ENCODE results near the gene ZNF500. TPM values are rescaled to one million over a fixed set of nuclear protein-coding genes. Genes with fewer than 3 reads are reported as not detected.

ZNF500 gene
- total RNA-seq, 1 experiment from 2014 or later: 11.8 TPM

DNA sequence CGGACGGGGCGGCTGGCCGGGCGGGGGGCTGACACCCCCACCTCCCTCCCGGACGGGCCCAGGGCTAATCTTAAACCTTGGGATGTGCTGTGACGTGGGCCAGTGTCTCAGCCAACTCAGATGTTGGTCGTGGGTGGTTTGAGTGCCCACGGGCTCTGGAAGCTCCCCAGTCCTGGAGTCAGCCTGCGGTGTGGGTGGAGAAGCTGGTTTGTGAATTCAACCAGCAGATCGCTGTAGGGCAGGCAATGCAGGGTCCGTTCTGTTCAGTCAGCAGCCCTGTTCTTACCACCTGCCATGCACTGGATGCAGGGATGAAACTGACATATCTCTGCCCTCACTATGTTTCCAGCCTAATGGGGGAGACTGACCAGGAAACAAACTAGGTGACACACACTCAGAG, 8.0 kb upstream of the ZNF500 start:
- DNase-seq (ENCODE audit: low read depth): no peak

GRCh38 chr16:4772351-4772750, 5.4 kb upstream of the ZNF500 start:
- no peak for DNase-seq (ENCODE audit: low read depth)

- DNase-seq (ENCODE audit: low read depth): no peak
Measured at GRCh38 chr16:4771646-4772045, 4.7 kb upstream of the ZNF500 start.

DNA sequence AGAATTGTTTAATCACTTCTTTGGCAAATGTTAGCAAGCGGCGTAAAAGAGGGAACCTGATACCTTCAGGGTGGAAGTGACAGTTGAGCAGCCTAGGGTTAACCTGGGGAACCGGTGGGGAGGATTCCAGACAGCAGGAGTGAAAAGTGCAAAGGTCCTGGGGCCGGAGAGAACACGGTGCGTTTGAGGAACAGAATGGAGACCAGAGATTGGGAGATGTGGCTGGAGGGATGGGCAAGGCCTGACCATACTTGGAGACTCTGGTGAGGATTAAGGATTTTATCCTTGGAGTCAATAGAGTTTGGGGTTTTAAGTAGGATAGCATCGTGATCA, 2.3 kb upstream of the ZNF500 start:
- DNase-seq (ENCODE audit: low read depth): no peak

DNA sequence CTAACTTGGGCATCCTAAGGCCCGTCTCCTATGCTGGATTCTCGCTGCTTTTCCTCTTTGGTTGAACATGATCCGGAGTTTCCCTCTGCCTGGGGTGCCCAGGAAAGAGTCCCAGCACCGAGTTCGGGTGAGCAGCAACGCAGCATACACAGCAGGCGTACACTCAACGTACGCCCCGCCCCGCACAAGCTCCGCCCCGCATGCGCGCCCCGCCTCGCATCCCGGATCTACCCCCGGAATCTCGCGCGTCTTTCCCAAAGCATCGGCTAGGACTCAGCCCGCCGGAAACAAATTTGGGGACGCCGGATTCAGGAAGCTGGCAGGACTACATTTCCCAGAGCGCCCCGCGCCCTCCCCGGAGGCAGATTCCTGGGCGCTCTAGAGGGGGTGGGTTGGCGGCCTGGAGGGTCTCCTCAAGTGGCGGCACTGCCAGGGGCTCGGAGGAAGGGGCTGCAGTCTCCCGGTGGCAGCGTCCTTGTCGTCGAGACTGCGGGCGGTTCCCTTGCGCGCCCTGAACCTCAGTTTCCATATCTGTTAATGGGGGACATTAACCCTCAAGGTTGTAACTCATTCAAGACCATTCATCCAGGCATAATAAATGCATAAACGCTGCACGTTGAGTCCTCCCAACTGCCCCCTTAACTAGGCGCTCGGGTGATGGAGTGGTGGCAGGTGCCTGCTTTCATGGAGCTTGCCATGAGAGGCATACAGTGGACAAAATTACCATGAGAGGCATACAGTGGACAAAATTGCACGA, 1.8 kb upstream of the ZNF500 start:
- DNase-seq (ENCODE audit: low read depth): peak; percentile 94

DNA sequence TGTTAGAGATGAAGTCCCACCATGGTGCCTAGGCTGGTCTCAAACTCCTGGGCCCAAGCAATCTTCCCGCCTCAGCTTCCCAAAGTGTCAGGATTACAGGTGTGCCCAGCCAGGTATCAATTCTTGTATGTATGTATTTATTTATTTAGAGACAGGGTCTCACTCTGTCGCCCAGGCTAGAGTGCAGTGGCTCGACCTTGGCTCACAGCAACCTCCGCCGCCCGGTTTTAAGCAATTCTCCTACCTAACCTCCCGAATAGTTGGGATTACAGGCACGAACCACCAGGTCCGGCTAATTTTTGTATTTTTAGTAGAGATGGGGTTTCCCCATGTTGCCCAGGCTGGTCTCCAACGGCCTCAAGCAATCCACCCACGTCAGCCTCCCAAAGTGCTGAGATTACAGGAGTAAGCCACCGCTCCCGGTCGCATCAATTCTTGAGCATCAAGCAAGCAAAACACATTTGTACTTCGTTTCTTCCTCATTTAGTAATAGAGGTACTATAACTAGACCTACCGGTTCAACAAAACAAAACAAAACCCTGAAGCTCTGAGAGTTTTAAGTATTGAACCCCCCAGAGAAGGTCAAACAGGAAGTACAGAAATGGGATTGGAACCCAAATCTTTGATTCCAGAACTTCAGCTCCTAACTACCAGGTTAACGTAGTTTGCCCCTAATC, 1.0 kb upstream of the ZNF500 start:
- DNase-seq (ENCODE audit: low read depth): no peak

GRCh38 chr16:4765511-4766474, 1.2 kb downstream of the ZNF500 start:
- no peak for DNase-seq (ENCODE audit: low read depth)

DNA sequence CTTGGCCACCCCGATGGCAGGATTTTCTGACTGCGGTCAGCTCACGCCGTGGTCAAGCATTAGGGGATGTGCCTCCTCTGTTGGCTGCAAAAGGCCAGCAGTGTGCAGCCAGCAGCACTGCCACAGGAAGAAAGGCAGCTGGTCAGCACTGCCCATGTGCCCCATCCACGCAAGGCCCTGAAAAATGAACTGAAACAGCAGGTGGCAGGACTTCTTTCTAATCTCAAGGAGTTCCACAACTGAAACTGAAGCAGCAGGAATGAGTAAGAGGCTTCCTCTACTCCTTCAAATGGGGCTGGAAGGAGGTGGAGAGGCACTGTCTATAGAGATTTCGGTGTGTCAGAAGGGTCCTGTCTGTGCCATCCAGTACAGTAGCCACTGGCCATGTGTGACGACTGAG, 3.2 kb downstream of the ZNF500 start:
- DNase-seq (ENCODE audit: low read depth): no peak

DNA sequence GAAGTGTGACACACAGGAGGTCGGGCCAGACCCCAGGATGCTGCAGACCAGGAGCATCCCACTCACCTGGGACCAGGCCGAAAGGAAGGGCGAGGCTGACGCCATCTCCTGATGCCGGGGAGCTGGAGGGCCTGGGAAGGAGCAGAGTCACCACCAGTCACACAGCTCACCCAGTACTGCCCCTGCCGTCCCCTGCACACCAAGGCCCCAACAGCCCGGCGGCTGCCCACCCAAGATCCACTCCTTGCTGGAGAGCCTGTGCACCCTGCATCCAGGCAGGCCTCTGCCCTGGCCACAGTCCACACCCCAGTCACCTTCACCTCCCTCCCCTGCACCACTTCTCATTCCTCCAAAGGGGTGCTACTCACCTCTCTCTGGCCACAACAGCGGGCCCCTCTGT, 4.8 kb downstream of the ZNF500 start:
- no peak for DNase-seq (ENCODE audit: low read depth)

DNA sequence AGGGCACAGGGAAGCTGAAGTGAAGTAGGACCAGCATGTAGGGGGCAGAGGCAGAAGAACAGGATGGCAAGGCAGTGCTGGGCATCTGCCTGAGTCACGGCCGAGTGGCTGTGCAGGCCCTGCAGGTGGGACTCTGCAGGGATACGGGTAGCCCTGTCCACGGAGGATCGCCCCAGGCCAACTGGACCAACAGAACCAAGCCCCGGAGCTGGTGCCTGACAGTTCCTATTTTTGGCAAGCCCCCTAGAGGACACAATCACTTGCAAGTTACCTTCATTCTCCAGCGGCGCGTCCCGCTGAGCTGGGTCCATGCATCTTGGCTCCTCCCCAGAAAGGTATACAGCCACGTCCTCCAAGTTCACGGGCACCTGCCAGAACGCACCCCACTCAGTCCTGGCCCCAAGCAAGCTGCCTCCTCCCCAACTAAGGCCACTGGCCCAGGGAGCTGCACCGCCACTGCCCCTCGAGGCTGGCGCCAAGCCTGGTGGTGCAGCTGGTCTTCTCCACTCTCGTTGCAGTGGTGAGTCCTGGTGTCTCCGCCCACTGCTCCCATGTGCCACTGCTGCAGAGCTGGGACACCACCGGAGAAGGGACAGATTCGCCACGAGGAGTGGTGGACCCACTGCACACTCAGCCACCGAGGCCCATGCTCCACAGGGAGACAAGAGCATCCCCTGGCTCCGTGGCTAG, 6.6 kb downstream of the ZNF500 start:
- no peak for DNase-seq (ENCODE audit: low read depth)

- no peak for DNase-seq (ENCODE audit: low read depth)
Measured at GRCh38 chr16:4755687-4756086, 11.3 kb downstream of the ZNF500 start.

DNA sequence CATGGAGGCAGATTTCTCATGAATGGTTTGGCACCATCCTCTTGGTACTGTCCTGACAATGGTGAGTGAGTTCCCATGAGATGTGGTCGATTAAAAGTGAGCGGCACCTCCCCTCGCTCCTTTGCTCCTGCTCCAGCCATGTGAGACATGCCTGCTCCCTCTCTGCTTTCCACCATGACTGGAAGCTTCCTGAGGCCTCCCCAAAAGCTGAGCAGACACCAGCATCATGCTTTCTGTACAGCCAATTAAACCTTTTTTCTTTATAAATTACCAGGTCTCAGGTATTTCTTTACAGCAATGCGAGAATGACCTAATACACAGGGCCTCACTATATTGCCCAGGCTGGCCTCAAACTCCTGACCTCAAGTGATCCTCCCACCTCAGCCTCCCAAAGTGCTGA, 12.1 kb downstream of the ZNF500 start:
- no peak for DNase-seq (ENCODE audit: low read depth)

DNA sequence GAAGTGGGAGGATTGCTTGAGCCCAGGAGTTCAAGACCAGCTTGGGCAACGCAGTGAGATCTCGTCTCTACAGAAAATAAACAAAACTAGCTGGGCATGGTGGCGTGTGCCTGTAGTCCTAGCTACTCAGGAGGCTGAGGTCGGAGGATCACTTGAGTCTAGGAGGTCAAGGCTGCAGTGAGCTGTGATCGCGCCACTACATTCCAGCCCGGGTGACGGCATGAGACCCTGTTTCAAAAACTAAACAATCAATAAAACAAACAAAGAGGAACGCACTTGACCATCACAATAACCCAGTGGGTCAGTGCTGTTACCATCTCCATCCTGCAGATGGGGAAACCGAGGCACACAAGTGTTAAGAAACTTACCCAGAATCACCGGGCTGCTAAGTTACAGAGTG, 13.7 kb downstream of the ZNF500 start:
- DNase-seq (ENCODE audit: low read depth): no peak

DNA sequence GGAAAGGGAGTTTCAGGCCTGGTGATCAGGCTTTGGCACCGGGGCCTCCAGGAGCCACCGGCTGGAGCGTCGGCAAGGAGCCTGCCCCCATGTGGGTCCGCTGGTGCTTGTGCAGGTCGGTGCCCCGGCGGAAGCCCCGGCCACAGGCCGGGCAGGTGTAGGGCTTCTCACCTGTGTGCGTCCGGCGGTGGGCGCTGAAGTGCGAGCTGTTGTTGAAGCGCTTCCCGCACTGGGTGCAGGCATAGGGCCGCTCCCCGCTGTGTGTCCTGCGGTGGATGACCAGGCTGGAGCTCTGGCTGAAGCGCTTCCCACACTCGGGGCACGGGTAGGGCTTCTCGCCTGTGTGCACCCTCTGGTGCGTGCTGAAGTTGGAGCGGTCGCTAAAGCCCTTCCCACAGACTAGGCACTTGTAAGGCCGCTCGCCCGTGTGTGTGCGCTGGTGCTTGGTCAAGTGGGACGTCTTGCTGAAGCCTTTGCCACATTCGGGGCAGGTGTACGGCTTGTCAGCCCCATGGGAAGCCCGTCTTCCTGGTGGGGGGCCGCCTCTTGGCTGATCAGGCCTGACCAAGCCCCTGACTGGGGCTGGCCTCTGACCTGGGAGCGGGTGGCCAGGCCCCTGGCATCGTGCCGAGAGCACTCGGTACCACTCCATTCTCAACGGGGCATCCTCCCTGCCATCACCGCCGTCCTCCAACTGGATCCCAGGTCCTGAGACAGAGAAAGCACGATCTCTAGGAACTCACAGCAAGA, 14.4 kb downstream of the ZNF500 start:
- no peak for DNase-seq (ENCODE audit: low read depth)

- no peak for DNase-seq (ENCODE audit: low read depth)
Measured at GRCh38 chr16:4750896-4751295, 16.1 kb downstream of the ZNF500 start.

DNA sequence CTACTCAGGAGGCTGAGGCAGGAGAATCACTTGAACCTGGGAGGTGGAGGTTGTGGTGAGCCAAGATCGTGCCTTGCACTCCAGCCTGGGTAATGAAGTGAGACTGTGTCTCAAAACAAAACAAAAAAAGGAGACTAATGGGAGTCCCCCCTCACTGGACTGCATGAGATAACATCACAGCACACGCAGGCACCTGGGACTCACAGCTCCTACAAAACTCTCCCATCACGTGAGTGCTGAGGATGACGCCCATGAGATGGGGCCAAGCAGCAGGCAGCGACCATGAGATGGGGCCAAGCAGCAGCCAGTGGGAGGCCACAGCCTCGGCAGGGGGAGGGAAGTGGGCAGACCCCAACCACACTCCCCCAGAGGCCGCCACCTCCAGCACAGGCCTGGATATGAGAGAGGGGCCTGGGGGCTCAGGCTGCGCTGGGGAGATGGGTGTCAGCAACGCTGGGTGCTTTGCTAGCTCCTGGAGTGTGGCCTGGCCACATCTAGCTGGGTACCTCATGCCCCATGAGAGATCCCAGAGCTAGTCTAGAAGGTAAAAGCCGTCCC, 17.2 kb downstream of the ZNF500 start:
- no peak for DNase-seq (ENCODE audit: low read depth)

DNA sequence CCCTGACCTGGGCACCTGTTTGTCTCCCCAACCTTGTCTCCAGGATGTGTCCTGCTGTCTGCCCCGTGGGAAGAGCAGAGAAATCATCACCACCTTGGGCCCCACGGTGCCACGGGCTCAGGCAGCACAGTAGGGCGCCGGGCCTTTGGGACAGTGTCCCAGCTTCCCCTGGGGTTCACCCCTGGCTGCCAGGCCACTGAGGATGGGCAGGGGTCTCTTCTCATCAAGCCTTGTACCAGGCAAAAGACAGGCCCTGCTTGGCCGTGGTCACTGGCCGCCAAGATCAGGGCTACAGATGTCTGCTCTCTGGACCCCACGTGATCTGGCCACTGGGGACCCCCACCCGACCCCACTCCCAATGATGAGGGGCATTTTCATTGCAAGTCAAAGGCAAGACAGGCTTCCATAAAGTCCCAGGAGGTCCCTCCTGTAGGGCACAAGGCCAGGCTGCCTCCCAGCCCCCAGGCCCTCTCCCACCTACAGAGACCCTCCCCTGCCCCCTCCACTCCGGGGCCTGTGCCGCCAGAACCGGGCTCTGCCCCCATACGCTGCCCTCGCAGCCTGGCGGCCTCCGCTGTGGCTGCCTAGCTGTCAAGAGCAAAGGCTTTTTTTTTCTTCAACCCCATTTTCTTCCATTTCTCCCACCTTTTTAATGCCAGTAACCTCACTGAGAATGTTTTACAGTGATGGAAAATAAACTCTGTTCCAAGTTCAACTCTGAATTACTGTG, 18.1 kb downstream of the ZNF500 start:
- DNase-seq (ENCODE audit: low read depth): no peak

DNA sequence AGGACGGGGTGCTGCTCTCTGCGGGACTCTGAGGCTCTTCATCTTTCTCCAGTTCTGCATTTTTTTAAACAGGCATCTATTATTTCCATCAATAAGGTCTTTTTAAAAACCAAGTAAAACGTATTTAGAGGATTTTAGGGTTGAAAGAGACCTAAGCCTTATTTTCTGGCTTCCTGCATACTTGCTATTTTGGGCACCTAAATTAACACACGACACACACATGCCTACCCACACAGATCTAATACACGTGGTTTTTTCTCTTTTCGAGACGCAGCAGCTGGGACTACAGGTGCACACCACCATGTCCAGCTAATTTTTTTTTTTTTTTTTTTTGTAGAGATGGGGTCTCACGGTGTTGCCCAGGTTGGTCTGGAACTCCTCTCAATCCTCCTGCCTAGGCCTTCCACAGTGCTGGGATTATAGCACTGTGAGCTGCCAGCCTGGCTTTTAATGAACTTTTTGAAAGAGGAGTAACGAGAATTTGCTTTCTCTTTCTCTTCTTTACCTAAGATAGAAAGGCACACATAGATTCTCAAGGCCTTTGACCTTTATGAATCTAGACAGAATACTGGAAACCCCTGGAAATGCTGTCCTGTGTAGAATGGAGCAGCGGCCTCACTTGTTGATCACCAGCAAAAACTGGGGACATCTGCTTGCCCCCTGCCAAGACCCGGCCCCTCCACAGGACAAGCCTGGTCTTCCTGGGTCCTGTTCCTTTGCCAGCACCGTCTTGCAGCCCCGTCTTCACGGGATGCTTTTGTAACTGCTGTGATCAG, 18.9 kb downstream of the ZNF500 start:
- no peak for DNase-seq (ENCODE audit: low read depth)

- no peak for DNase-seq (ENCODE audit: low read depth)
Measured at GRCh38 chr16:4746991-4747574, 19.9 kb downstream of the ZNF500 start.

Data from LHCN-M2 (cell line).